Smooth muscle cell (in vitro differentiated cells): ENCODE measurements around the gene ADH6. TPM values are rescaled to one million over a fixed set of nuclear protein-coding genes. Genes with fewer than 3 reads are reported as not detected.

Experiments
- DNase-seq: peaks from one replicate; lab custom pipeline; 2025; ENCODE audit not compliant: unreplicated experiment; lab: John Stamatoyannopoulos, UW
- H2AFZ ChIP-seq: fragments of 200-600 bp; sonication (generic); 2 replicates; pipeline ENCODE4 v1.6.0; 2016; ENCODE audit warnings: antibody characterized with exemption, low read depth, mild to moderate bottlenecking
- H3F3A ChIP-seq: fragments of 200-600 bp; sonication (generic); 2 replicates; pipeline ENCODE4 v1.6.0; 2017; ENCODE audit warnings: antibody characterized with exemption, low read depth
- H3K27ac ChIP-seq: fragments of 200-600 bp; sonication (generic); 2 replicates; pipeline ENCODE4 v1.5.1; 2016; ENCODE audit warnings: low read depth, mild to moderate bottlenecking
- H3K27me3 ChIP-seq: fragments of 200-600 bp; sonication (generic); 2 replicates; pipeline ENCODE4 v1.6.1; 2016; ENCODE audit warnings: low read depth, mild to moderate bottlenecking
- H3K36me3 ChIP-seq: fragments of 200-600 bp; sonication (generic); 2 replicates; pipeline ENCODE4 v1.5.1; 2016; ENCODE audit warnings: low read depth
- H3K4me1 ChIP-seq: fragments of 200-600 bp; sonication (generic); 2 replicates; pipeline ENCODE4 v1.5.1; 2016; ENCODE audit warnings: low read depth
- H3K4me2 ChIP-seq: fragments of 200-600 bp; sonication (generic); 2 replicates; pipeline ENCODE4 v1.6.0; 2016; ENCODE audit warnings: mild to moderate bottlenecking
- H3K4me3 ChIP-seq: fragments of 200-600 bp; sonication (generic); 2 replicates; pipeline ENCODE4 v1.5.1; 2016; ENCODE audit warnings: mild to moderate bottlenecking
- H3K79me2 ChIP-seq: fragments of 200-600 bp; sonication (generic); 2 replicates; pipeline ENCODE4 v1.6.0; 2016; ENCODE audit warnings: low read depth, mild to moderate bottlenecking
- H3K9ac ChIP-seq: fragments of 200-600 bp; sonication (generic); 2 replicates; pipeline ENCODE4 v1.6.0; 2016; ENCODE audit warnings: low read depth
- H3K9me3 ChIP-seq: fragments of 200-600 bp; sonication (generic); replicated peaks from 2 replicates; pipeline ENCODE4 v1.5.1; 2016; ENCODE audit warnings: low read depth
- H4K20me1 ChIP-seq: fragments of 200-600 bp; sonication (generic); 2 replicates; pipeline ENCODE4 v1.6.0; 2016; ENCODE audit warnings: low read depth
- WGBS: methylation state at CpG from one replicate; pipeline ENCODE4 v1.1.7; 2016; ENCODE audit warnings: low lambda C conversion rate; 5-methylcytosine and 5-hydroxymethylcytosine counted together
- polyA plus RNA-seq: library from polyadenylated mRNA; unstranded; fragments of >200 nt; fragmentation: Nextera tagmentation; extraction: Ambion mirVana; gene quantifications from 2 replicates; pipeline ENCODE4 v1.2.1, GENCODE V29; 2016
- total RNA-seq: library from RNA; depleted of rRNA; stranded (reverse); fragments of >200 nt; gene quantifications from 2 replicates; pipeline ENCODE4 v1.2.3, GENCODE V29; 2014
- TF ChIP-seq, protein P1 (sequence below): fragments of 200-600 bp; sonication (generic); IDR thresholded peaks from 2 replicates; pipeline ENCODE4 v1.5.1; 2017; ENCODE audit warnings: borderline replicate concordance, mild to moderate bottlenecking, antibody characterized with exemption; ENCODE audit not compliant: insufficient read depth, poor library complexity, severe bottlenecking

ADH6 gene
- total and polyA plus RNA-seq, 2 experiments from 2014 or later, result 0.15 TPM; not detected in 1

DNA sequence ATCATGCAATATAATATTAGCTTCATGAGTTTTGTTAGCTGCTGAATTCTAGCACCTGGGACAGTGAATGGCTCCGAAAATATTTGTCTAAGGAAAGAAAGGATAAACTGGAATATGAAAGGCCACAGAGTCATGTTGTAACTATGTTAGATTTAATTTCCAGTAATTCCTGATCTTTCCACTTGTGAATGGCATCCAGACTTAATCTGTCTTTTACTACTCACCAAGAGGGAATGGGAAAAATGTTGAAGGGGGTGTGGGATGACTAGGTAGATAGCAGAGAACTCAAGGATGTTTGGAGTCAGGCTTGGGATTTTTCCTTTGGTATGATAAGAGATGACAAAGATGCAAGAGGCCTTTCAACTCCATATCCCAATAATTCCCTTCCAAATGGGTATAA is 9.4 kb downstream of the ADH6 start:
- H3K79me2 ChIP-seq, result no peaks in the 10 kb centered on the region
- H3K9ac ChIP-seq, result no peak overlapping the region
- no peaks in the 10 kb centered on the region for H4K20me1 ChIP-seq
- H3K27me3 ChIP-seq, result no peaks in the 10 kb centered on the region
- no peaks in the 10 kb centered on the region for H3K36me3 ChIP-seq
- no peak for DNase-seq
- TF ChIP-seq, protein P1, sequence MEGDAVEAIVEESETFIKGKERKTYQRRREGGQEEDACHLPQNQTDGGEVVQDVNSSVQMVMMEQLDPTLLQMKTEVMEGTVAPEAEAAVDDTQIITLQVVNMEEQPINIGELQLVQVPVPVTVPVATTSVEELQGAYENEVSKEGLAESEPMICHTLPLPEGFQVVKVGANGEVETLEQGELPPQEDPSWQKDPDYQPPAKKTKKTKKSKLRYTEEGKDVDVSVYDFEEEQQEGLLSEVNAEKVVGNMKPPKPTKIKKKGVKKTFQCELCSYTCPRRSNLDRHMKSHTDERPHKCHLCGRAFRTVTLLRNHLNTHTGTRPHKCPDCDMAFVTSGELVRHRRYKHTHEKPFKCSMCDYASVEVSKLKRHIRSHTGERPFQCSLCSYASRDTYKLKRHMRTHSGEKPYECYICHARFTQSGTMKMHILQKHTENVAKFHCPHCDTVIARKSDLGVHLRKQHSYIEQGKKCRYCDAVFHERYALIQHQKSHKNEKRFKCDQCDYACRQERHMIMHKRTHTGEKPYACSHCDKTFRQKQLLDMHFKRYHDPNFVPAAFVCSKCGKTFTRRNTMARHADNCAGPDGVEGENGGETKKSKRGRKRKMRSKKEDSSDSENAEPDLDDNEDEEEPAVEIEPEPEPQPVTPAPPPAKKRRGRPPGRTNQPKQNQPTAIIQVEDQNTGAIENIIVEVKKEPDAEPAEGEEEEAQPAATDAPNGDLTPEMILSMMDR, result no peak
- H3K4me3 ChIP-seq, result no peak overlapping the region
- no peaks in the 10 kb centered on the region for H3K4me1 ChIP-seq
- no peaks in the 10 kb centered on the region for H3K9me3 ChIP-seq
- H3K4me2 ChIP-seq, result no peak overlapping the region
- no peak overlapping the region for H3K27ac ChIP-seq
- H3F3A ChIP-seq, result no peaks in the 10 kb centered on the region
- WGBS, result 85% methylated on average over 1 of the region's 1 CpG
- no peak overlapping the region for H2AFZ ChIP-seq

DNA sequence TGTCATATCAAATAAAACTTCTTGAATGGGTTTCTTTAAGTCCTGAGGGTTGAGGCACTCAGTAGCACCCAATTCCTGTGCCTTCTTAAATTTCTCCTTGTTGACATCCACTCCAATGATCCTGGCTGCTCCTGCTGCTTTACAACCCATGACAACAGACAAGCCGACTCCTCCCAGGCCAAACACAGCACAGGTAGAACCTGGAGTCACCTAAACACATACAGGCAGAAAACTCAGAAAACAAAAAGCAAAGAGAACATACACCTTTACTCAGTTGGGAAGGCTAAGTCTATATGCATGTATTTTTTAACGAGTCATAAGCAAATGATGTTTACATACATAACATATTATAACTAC is 10.3 kb downstream of the ADH6 start:
- H2AFZ ChIP-seq, result no peak overlapping the region
- DNase-seq, result no peak
- H3K9me3 ChIP-seq, result no peaks in the 10 kb centered on the region
- no peaks in the 10 kb centered on the region for H3F3A ChIP-seq
- H4K20me1 ChIP-seq, result no peaks in the 10 kb centered on the region
- no peaks in the 10 kb centered on the region for H3K4me1 ChIP-seq
- H3K79me2 ChIP-seq, result no peaks in the 10 kb centered on the region
- no peak overlapping the region for H3K9ac ChIP-seq
- no peaks in the 10 kb centered on the region for H3K36me3 ChIP-seq
- no peaks in the 10 kb centered on the region for H3K27me3 ChIP-seq
- TF ChIP-seq, protein P1, result no peak
- no peak overlapping the region for H3K4me3 ChIP-seq
- no peak overlapping the region for H3K27ac ChIP-seq
- H3K4me2 ChIP-seq, result no peak overlapping the region
- 90% methylated on average over 2 of the region's 2 CpGs for WGBS

DNA sequence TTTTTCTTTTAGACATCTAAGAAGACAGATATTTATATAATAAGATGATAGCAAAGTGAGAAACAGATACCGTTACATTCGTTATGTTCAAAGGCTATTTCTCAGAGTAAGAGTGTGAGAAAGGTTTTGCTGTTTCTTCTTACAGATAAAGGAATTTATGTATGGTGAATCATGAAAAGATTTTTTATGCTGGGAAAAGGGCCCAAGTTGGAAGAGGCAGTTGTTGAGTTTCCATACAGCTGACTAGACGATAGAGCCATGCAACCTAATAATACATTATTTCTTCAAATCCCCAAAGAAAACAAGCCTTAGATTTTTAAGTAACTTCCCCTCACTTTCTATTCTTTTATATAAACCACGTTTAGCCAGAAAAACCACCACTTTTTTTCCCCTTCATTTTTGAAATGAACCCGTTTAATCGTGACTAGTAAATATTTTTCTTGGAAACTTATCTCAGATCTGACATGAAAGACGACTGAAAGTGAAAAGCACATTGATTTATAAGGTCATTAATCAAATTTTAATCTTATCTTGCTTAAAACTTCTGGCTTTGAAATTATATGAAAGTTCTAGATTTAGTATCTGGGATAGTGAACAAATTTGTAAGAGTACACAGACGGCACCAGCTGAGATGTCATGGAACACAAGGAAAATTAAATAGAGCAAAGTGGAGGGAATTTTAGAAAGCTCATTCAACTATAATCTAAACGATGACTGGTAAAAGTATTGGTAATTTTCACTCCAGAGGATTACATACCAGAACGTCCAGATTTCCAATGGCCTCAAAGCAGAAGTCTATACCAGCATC is 10.9 kb downstream of the ADH6 start:
- no peak overlapping the region for H3K27ac ChIP-seq
- H3K9ac ChIP-seq, result no peak overlapping the region
- no peak for DNase-seq
- H2AFZ ChIP-seq, result no peak overlapping the region
- H3K4me3 ChIP-seq, result no peak overlapping the region
- H4K20me1 ChIP-seq, result no peaks in the 10 kb centered on the region
- H3K9me3 ChIP-seq, result no peaks in the 10 kb centered on the region
- no peak overlapping the region for H3K4me2 ChIP-seq
- no peaks in the 10 kb centered on the region for H3K27me3 ChIP-seq
- H3F3A ChIP-seq, result no peaks in the 10 kb centered on the region
- H3K79me2 ChIP-seq, result no peaks in the 10 kb centered on the region
- 77% methylated on average over 10 of the region's 10 CpGs for WGBS
- TF ChIP-seq, protein P1, result no peak
- no peaks in the 10 kb centered on the region for H3K4me1 ChIP-seq
- H3K36me3 ChIP-seq, result no peaks in the 10 kb centered on the region
